ENCODE measurements around the gene DMRTC2. TPM values are rescaled to one million over a fixed set of nuclear protein-coding genes. Genes with fewer than 3 reads are reported as not detected.

DMRTC2 gene
- total RNA-seq, 4 donors from 2014 or later, result not detected

DNA sequence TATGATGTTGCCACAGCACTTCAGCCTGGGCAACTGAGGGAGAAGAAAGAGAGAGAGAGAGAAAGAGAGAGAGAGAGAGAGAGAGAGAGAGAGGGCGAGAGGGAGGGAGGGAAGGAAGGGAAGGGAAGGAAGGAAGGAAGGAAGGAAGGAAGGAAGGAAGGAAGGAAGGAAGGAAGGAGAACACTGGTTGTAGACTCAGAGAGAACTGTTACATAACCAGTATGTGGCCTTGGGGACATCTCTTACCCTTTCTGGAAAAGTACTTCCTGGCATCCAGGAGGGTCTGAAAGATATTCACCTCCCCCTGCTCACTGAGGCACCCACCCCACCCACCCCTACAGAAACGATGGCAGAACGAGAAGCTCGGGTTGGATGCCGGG lies 35.5 kb downstream of the DMRTC2 start:
- TF ChIP-seq POLR2A (IDR thresholded peaks at IDR 0.05), result no peak
- TF ChIP-seq, protein P1, sequence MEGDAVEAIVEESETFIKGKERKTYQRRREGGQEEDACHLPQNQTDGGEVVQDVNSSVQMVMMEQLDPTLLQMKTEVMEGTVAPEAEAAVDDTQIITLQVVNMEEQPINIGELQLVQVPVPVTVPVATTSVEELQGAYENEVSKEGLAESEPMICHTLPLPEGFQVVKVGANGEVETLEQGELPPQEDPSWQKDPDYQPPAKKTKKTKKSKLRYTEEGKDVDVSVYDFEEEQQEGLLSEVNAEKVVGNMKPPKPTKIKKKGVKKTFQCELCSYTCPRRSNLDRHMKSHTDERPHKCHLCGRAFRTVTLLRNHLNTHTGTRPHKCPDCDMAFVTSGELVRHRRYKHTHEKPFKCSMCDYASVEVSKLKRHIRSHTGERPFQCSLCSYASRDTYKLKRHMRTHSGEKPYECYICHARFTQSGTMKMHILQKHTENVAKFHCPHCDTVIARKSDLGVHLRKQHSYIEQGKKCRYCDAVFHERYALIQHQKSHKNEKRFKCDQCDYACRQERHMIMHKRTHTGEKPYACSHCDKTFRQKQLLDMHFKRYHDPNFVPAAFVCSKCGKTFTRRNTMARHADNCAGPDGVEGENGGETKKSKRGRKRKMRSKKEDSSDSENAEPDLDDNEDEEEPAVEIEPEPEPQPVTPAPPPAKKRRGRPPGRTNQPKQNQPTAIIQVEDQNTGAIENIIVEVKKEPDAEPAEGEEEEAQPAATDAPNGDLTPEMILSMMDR (IDR thresholded peaks at IDR 0.05 in 4 of 5, conservative IDR thresholded peaks at IDR 0.05 in 1 of 5), result no peak
- ATAC-seq (no peak), DNase-seq (no peak)
- H3K9me3 ChIP-seq, result no peaks in the 10 kb centered on the region
- H3K36me3 ChIP-seq, result no peaks in the 10 kb centered on the region
- H3K27ac ChIP-seq, result no peak overlapping the region
- H3K4me1 ChIP-seq, result peaks cover 8 to 15% of the 10 kb centered on the region in 2 donors
- intact Hi-C loops (cut with DNase I; ENCODE audit: low total_unique reads) (loop anchor here (10.0 kb wide), 1 partner anchor 1596 kb away; the partner anchor contains the start of gene AKT2), in situ Hi-C loops (cut with MboI; ENCODE audit: low sequenced_read_pairs in 4 of 4) (no loop called here)
- H3K4me3 ChIP-seq, result no peak overlapping the region
- H3K27me3 ChIP-seq, result no peaks in the 10 kb centered on the region

- Histone ChIP-seq H3K9me3 (no peaks in the 10 kb centered on the region), H3K4me1 (peaks cover 16 to 18% of the 10 kb centered on the region in 2 donors), H3K36me3 (no peaks in the 10 kb centered on the region), H3K4me3 (peak within 1 kb of the TSS; percentile 79 to 89 (median 84)), H3K27me3 (no peaks in the 10 kb centered on the region), H3K27ac (peak within 1 kb of the TSS; percentile 70 to 77 (median 74))
- TF ChIP-seq, protein P1 (IDR thresholded peaks at IDR 0.05 in 4 of 5, conservative IDR thresholded peaks at IDR 0.05 in 1 of 5), result no peak
- TF ChIP-seq POLR2A (IDR thresholded peaks at IDR 0.05), result peak; percentile 29 to 42
- intact Hi-C loops (cut with DNase I; ENCODE audit: low total_unique reads), result loop anchor here (10.0 kb wide), 1 partner anchor 1598 kb away; the partner anchor contains the start of gene AKT2
- ATAC-seq (peak; percentile 9 to 14), DNase-seq (no peak)
- in situ Hi-C loops (cut with MboI; ENCODE audit: low sequenced_read_pairs in 4 of 4), result no loop called here
Measured at GRCh38 chr19:41882568-41883462, 38.0 kb downstream of the DMRTC2 start, which contains the start of gene ARHGEF1. Gene ARHGEF1, plus strand, starts transcription at chr19:41883184. Its CDS starts 4,899 bp downstream, at chr19:41888083.

GRCh38 chr19:41883463-41883820 lies 38.6 kb downstream of the DMRTC2 start:
- Histone ChIP-seq H3K4me3 (peak overlapping the region; percentile 79 to 89 (median 84)), H3K9me3 (no peaks in the 10 kb centered on the region), H3K36me3 (no peaks in the 10 kb centered on the region), H3K4me1 (peaks cover 16 to 18% of the 10 kb centered on the region in 2 donors), H3K27me3 (no peaks in the 10 kb centered on the region), H3K27ac (peak overlapping the region; percentile 70 to 77 (median 74))
- peak in 1 of 2 donors; percentile 4 for ATAC-seq
- in situ Hi-C loops (cut with MboI; ENCODE audit: low sequenced_read_pairs in 4 of 4), result no loop called here
- no peak for TF ChIP-seq POLR2A (IDR thresholded peaks at IDR 0.05)
- TF ChIP-seq, protein P1 (IDR thresholded peaks at IDR 0.05 in 4 of 5, conservative IDR thresholded peaks at IDR 0.05 in 1 of 5), result no peak
- no peak for DNase-seq
- intact Hi-C loops (cut with DNase I; ENCODE audit: low total_unique reads), result loop anchor here (10.0 kb wide), 1 partner anchor 1599 kb away; the partner anchor contains the start of gene AKT2

DNA sequence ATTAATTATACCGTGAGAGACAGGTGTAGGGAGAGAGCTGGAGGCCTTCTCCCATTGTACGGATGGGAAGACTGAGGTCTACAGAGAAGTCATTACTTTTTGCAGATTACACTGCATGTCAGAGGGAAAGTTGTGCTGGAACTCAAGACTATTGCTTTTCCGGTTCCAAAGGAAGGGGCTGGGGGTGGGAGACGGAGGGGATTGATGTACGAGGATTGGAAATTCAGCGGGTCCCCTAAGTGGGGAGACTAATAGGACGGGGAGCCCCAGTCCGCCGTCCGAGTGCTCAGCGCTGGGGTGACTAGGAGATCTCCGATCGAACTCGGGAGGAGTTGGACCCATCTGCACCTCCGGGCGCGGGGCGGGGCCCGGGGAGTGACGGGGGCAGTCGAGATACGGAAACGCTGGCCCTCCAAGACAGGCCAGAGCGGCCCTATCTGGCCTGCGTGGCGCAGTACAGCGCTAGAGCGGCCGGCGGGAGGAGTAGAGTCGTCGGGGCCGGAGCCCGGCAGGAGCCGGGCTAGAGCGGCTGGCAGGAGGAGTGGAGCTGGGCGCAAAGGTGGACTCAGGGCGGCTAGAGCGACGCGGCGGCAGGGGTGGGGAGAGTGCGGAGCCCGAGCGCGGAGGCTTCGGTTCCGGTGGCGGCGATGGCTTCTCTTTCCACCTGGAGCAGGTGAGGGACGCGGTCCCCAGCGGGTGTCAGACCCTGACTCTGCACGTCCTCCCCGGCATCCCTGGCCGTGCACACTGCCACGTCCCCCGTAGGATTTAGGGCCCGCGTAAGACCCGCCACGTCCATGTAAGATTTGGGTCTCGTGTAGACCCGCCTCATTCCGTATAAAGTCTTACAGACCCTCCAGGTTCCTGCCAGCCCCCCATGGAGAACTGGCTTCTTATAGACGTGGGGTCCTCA lies 39.2 kb downstream of the DMRTC2 start:
- peak; percentile 95 for ATAC-seq
- H3K4me3 ChIP-seq, result peak overlapping the region; percentile 79 to 89 (median 84)
- no peaks in the 10 kb centered on the region for H3K27me3 ChIP-seq
- peak; percentile 51 to 67 for TF ChIP-seq POLR2A (IDR thresholded peaks at IDR 0.05)
- TF ChIP-seq, protein P1 (IDR thresholded peaks at IDR 0.05 in 4 of 5, conservative IDR thresholded peaks at IDR 0.05 in 1 of 5), result peak in 2 of 5 experiments; percentile 36
- peak overlapping the region; percentile 70 to 77 (median 74) for H3K27ac ChIP-seq
- DNase-seq, result peak; percentile 90 to 93
- intact Hi-C loops (cut with DNase I; ENCODE audit: low total_unique reads), result loop anchor here (1.0 to 10.0 kb wide), 3 partner anchors 25 to 1599 kb away; partner anchors contain the start of genes AKT2 and RABAC1
- H3K4me1 ChIP-seq, result peaks cover 16 to 18% of the 10 kb centered on the region in 2 donors
- H3K36me3 ChIP-seq, result peaks cover 0 to 3% of the 10 kb centered on the region in 2 donors
- in situ Hi-C loops (cut with MboI; ENCODE audit: low sequenced_read_pairs in 4 of 4), result no loop called here
- no peaks in the 10 kb centered on the region for H3K9me3 ChIP-seq
